ENCODE data around the gene LAMA2. TPM values are rescaled to one million over a fixed set of nuclear protein-coding genes. Genes with fewer than 3 reads are reported as not detected.

Gene LAMA2
- total and polyA plus RNA-seq, 4 experiments from 2014 or later, result 0.20 to 0.87 (median 0.43) TPM

DNA sequence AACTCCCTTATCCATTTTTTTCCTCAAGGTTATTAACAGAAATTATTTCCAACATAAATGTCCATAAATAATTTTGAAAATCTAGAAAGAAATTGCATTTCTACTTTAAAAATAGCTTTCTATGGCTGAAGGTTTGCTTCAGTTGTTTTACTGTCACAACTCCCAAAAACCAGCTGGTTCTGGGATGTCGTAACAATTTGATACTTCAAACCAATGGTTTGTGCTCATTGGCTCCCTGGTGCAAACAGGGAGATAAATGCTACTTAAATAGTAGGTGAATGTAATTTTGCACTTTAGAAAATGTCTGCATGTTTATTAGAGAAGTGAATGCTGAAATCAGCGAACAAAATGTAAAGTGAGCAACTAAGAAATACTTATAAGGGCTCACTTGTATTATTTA is 31.1 kb downstream of the LAMA2 start:
- no peak for DNase-seq
- H3K4me3 Mint-ChIP-seq, result no peak overlapping the region
- Histone ChIP-seq H3K36me3 (ENCODE audit: insufficient read depth, low read length) (no peaks in the 10 kb centered on the region), H3K27me3 (ENCODE audit: insufficient read depth, low read length) (no peaks in the 10 kb centered on the region), H3K4me3 (ENCODE audit: low read length in 2 of 2) (no peak overlapping the region), H3K9me3 (ENCODE audit: control insufficient read depth in 1 of 2, low read length in 2 of 2) (no peaks in the 10 kb centered on the region), H3K27ac (ENCODE audit: low read depth, low read length) (no peak overlapping the region), H3K4me1 (ENCODE audit: insufficient read depth, low read length) (no peaks in the 10 kb centered on the region)
- intact Hi-C loops (cut with micrococcal nuclease), result no loop called here
- ChIA-PET CTCF (ENCODE audit: partially characterized antibody) (interaction anchor here (1.0 kb wide), 1 partner anchor 22 kb away, joined by 3 read pairs; no protein-coding TSS in a partner anchor), POLR2A (ENCODE audit: partially characterized antibody) (no interaction called here)
- H3K4me1 Mint-ChIP-seq, result no peaks in the 10 kb centered on the region
- H3K9me3 Mint-ChIP-seq, result peaks cover 0 to 2% (median 0%) of the 10 kb centered on the region in 8 donors
- H3K36me3 Mint-ChIP-seq, result no peaks in the 10 kb centered on the region
- no peak overlapping the region for H3K27ac Mint-ChIP-seq
- no peaks in the 10 kb centered on the region for H3K27me3 Mint-ChIP-seq

DNA sequence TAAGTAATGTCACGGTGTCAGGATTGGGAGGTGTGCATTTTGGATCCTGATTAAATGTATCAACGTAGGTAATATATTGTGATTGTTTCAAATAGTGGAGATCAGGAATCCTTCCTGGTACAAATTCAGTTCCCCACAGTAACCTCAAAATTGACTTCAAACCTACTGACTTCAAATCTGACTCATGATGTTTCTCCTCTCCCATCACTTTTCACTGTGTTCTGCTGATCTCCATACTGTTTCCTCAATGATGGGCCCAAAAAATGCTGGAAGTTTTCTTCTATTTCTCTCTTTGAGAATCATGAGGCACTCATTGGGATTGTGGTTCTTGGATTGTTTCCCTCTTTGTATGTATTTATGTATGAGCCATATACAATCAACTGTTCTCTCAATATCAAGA is 35.9 kb downstream of the LAMA2 start:
- no peaks in the 10 kb centered on the region for H3K36me3 Mint-ChIP-seq
- H3K27ac Mint-ChIP-seq, result no peak overlapping the region
- intact Hi-C loops (cut with micrococcal nuclease), result no loop called here
- Histone ChIP-seq H3K4me1 (ENCODE audit: insufficient read depth, low read length) (no peaks in the 10 kb centered on the region), H3K27me3 (ENCODE audit: insufficient read depth, low read length) (no peaks in the 10 kb centered on the region), H3K27ac (ENCODE audit: low read depth, low read length) (no peak overlapping the region), H3K36me3 (ENCODE audit: insufficient read depth, low read length) (no peaks in the 10 kb centered on the region), H3K4me3 (ENCODE audit: low read length in 2 of 2) (no peak overlapping the region), H3K9me3 (ENCODE audit: control insufficient read depth in 1 of 2, low read length in 2 of 2) (no peaks in the 10 kb centered on the region)
- no peak overlapping the region for H3K4me3 Mint-ChIP-seq
- DNase-seq, result no peak
- peaks cover 0 to 4% (median 0%) of the 10 kb centered on the region in 8 donors for H3K9me3 Mint-ChIP-seq
- ChIA-PET POLR2A (ENCODE audit: partially characterized antibody) (no interaction called here), CTCF (ENCODE audit: partially characterized antibody) (no interaction called here)
- peaks cover 0 to 2% of the 10 kb centered on the region in 2 donors for H3K27me3 Mint-ChIP-seq
- H3K4me1 Mint-ChIP-seq, result no peaks in the 10 kb centered on the region

DNA sequence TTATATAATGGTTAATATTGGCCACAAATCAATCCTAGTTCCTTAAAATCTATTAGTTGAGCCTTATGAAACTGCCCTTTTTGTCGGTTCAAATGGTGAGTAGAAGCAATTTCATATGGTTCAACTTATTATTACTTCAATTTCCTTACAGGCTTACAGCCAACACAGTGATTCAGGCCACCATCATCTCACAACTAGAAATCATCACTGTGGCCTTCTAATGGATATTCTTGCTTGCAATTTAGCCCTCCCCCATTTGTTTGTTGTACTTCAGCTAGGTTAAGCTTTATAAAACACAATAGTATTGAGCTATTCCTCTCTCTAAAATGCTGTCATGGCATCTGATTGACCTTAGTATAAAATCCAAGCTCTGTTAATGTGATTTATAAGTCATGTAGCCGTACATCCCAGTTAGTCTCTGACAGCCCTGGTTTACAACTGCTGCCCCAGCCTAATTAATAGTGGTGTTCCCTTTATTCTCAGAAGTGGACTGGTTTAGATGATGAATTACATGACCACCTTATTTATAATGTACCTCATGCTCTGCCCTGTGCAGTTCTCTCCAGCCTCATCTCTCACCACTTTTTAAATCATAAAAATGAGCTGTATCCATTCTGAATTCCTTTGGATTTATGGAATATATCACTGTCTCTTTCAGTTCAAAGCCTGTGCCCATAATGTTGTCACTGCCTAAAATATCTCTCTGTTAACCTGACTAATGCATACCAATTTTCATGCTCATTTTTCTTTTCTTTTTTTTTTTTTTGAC is 36.7 kb downstream of the LAMA2 start:
- ChIA-PET CTCF (ENCODE audit: partially characterized antibody) (no interaction called here), POLR2A (ENCODE audit: partially characterized antibody) (no interaction called here)
- no peaks in the 10 kb centered on the region for H3K4me1 Mint-ChIP-seq
- H3K4me1 ChIP-seq (ENCODE audit: insufficient read depth, low read length), result no peaks in the 10 kb centered on the region
- H3K9me3 ChIP-seq (ENCODE audit: control insufficient read depth in 1 of 2, low read length in 2 of 2), result no peaks in the 10 kb centered on the region
- H3K9me3 Mint-ChIP-seq, result peaks cover 0 to 4% (median 0%) of the 10 kb centered on the region in 8 donors
- H3K27me3 ChIP-seq (ENCODE audit: insufficient read depth, low read length), result no peaks in the 10 kb centered on the region
- no peaks in the 10 kb centered on the region for H3K36me3 ChIP-seq (ENCODE audit: insufficient read depth, low read length)
- H3K27ac Mint-ChIP-seq, result no peak overlapping the region
- no peaks in the 10 kb centered on the region for H3K36me3 Mint-ChIP-seq
- H3K27ac ChIP-seq (ENCODE audit: low read depth, low read length), result no peak overlapping the region
- intact Hi-C loops (cut with micrococcal nuclease), result no loop called here
- H3K4me3 ChIP-seq (ENCODE audit: low read length in 2 of 2), result no peak overlapping the region
- DNase-seq, result no peak
- peaks cover 0 to 2% of the 10 kb centered on the region in 2 donors for H3K27me3 Mint-ChIP-seq
- no peak overlapping the region for H3K4me3 Mint-ChIP-seq

DNA sequence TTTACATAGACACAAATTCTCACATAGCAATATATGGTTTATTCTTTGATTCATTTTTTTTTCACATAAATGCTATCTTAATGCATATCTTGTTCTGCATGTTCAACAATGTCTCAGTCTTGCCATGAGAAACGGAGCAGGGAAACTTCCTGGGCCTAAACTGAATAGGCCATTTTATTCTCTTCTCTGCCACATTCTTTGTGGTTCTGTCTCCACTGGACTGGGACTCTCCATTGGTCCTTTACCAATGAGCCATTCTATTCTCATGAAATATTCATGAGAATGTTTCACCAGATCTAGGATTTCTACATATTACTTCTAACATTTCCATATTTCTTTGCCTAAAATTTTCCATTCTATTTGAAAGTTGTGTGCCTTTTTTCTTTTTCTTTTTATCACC is 42.8 kb downstream of the LAMA2 start:
- Histone ChIP-seq H3K36me3 (ENCODE audit: insufficient read depth, low read length) (no peaks in the 10 kb centered on the region), H3K4me3 (ENCODE audit: low read length in 2 of 2) (no peak overlapping the region), H3K4me1 (ENCODE audit: insufficient read depth, low read length) (no peaks in the 10 kb centered on the region), H3K27me3 (ENCODE audit: insufficient read depth, low read length) (no peaks in the 10 kb centered on the region), H3K27ac (ENCODE audit: low read depth, low read length) (no peak overlapping the region), H3K9me3 (ENCODE audit: control insufficient read depth in 1 of 2, low read length in 2 of 2) (no peaks in the 10 kb centered on the region)
- H3K27me3 Mint-ChIP-seq, result peaks cover 4% of the 10 kb centered on the region in 2 donors
- CTCF ChIA-PET (ENCODE audit: partially characterized antibody), result no interaction called here
- no peaks in the 10 kb centered on the region for H3K36me3 Mint-ChIP-seq
- intact Hi-C loops (cut with micrococcal nuclease), result no loop called here
- H3K27ac Mint-ChIP-seq, result no peak overlapping the region
- peaks cover 0 to 4% (median 0%) of the 10 kb centered on the region in 8 donors for H3K9me3 Mint-ChIP-seq
- no peak for DNase-seq
- peaks cover 0 to under 1% (median 0%) of the 10 kb centered on the region in 4 donors for H3K4me1 Mint-ChIP-seq
- H3K4me3 Mint-ChIP-seq, result no peak overlapping the region
- POLR2A ChIA-PET (ENCODE audit: partially characterized antibody), result no interaction called here

DNA sequence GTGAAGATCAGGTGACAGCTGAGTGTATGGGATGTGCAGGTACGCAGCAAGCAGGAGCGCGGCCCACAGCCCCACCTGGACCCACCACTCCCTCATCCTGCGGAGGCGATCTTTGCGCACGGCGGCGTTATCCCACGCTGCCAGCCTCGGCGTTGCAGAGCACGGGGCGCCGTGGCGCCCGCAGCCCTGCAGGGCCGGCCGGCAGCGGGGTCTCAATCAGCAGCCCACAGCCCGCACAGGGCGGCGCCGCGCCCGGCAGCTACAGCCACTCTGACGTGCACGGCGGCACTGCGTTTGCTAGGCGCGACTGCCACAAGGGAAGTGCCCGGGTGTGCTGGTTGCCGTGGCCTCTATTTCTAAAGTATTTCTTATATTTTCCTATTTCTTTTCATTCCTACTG is 46.9 kb downstream of the LAMA2 start:
- CTCF ChIA-PET (ENCODE audit: partially characterized antibody), result no interaction called here
- H3K27me3 Mint-ChIP-seq, result peaks cover 5% of the 10 kb centered on the region in 2 donors
- POLR2A ChIA-PET (ENCODE audit: partially characterized antibody), result no interaction called here

DNA sequence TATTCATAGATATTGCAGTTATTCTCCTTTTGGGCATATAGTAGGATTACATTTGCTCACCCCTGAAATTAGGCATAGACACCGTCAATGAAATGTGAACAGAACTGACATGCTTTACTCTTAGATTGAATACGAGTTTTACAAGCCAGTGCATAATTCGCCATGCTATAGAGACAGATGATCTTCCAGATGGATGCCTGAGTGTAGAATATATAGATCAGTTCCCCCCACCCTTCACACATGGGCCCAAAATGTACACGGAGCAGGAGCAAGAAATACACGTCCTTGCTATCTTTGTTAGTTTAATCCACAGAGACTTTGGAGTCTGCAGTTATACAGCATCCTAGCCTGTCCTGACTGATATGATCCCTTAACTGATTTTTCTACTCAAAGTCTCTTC is 47.4 kb downstream of the LAMA2 start:
- Histone ChIP-seq H3K4me3 (ENCODE audit: low read length in 2 of 2) (no peak overlapping the region), H3K36me3 (ENCODE audit: insufficient read depth, low read length) (no peaks in the 10 kb centered on the region), H3K9me3 (ENCODE audit: control insufficient read depth in 1 of 2, low read length in 2 of 2) (no peaks in the 10 kb centered on the region), H3K27ac (ENCODE audit: low read depth, low read length) (no peak overlapping the region), H3K27me3 (ENCODE audit: insufficient read depth, low read length) (no peaks in the 10 kb centered on the region), H3K4me1 (ENCODE audit: insufficient read depth, low read length) (no peaks in the 10 kb centered on the region)
- ChIA-PET CTCF (ENCODE audit: partially characterized antibody) (no interaction called here), POLR2A (ENCODE audit: partially characterized antibody) (no interaction called here)
- Mint-ChIP-seq H3K27ac (no peak overlapping the region), H3K27me3 (peaks cover 5% of the 10 kb centered on the region in 2 donors), H3K36me3 (no peaks in the 10 kb centered on the region), H3K4me1 (peaks cover 0 to 2% (median 0%) of the 10 kb centered on the region in 4 donors), H3K9me3 (peaks cover 0 to 2% (median 0%) of the 10 kb centered on the region in 8 donors), H3K4me3 (no peak overlapping the region)
- DNase-seq, result no peak
- intact Hi-C loops (cut with micrococcal nuclease), result no loop called here

More for the DNA sequence above, 46.9 kb downstream of the LAMA2 start:
- Histone ChIP-seq H3K4me3 (ENCODE audit: low read length in 2 of 2) (no peak overlapping the region), H3K4me1 (ENCODE audit: insufficient read depth, low read length) (no peaks in the 10 kb centered on the region), H3K36me3 (ENCODE audit: insufficient read depth, low read length) (no peaks in the 10 kb centered on the region), H3K27me3 (ENCODE audit: insufficient read depth, low read length) (no peaks in the 10 kb centered on the region), H3K27ac (ENCODE audit: low read depth, low read length) (no peak overlapping the region), H3K9me3 (ENCODE audit: control insufficient read depth in 1 of 2, low read length in 2 of 2) (no peaks in the 10 kb centered on the region)
- Mint-ChIP-seq H3K4me1 (peaks cover 0 to 2% (median 0%) of the 10 kb centered on the region in 4 donors), H3K9me3 (no peaks in the 10 kb centered on the region), H3K27ac (no peak overlapping the region), H3K4me3 (no peak overlapping the region), H3K36me3 (no peaks in the 10 kb centered on the region)
- DNase-seq, result no peak
- intact Hi-C loops (cut with micrococcal nuclease), result no loop called here

DNA sequence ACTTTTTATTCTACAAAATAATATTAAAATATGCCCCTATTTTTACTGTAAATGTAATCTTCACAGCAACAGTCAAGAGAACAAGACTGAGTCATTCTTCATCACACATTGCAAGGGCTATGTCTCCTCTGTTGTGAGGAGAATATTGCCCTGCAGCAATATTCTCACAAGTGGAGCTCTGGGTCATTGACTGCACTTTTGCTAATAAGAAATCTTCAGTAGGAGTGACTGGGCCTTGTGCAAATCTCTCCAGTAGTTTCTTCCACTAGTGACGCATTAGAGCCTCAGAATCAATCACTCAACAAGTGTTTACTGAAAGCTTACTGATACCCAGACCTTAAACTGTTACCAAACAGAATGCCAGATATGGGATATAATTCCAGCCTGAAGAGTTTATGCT is 49.1 kb downstream of the LAMA2 start:
- Histone ChIP-seq H3K27ac (ENCODE audit: low read depth, low read length) (no peak overlapping the region), H3K4me1 (ENCODE audit: insufficient read depth, low read length) (no peaks in the 10 kb centered on the region), H3K27me3 (ENCODE audit: insufficient read depth, low read length) (no peaks in the 10 kb centered on the region), H3K4me3 (ENCODE audit: low read length in 2 of 2) (no peak overlapping the region), H3K36me3 (ENCODE audit: insufficient read depth, low read length) (no peaks in the 10 kb centered on the region), H3K9me3 (ENCODE audit: control insufficient read depth in 1 of 2, low read length in 2 of 2) (no peaks in the 10 kb centered on the region)
- H3K27ac Mint-ChIP-seq, result no peak overlapping the region
- ChIA-PET POLR2A (ENCODE audit: partially characterized antibody) (no interaction called here), CTCF (ENCODE audit: partially characterized antibody) (interaction anchor here (0.5 kb wide), 1 partner anchor 103 kb away, joined by 3 read pairs; no protein-coding TSS in a partner anchor)
- peaks cover 0 to 4% (median 0%) of the 10 kb centered on the region in 8 donors for H3K9me3 Mint-ChIP-seq
- no peak for DNase-seq
- H3K36me3 Mint-ChIP-seq, result no peaks in the 10 kb centered on the region
- peaks cover 2 to 5% of the 10 kb centered on the region in 2 donors for H3K27me3 Mint-ChIP-seq
- H3K4me3 Mint-ChIP-seq, result no peak overlapping the region
- H3K4me1 Mint-ChIP-seq, result peaks cover 0 to 2% (median 0%) of the 10 kb centered on the region in 4 donors
- intact Hi-C loops (cut with micrococcal nuclease), result no loop called here

All from CD4-positive, alpha-beta memory T cell (primary cell).